ENCODE results near the gene GRIK4. TPM values are rescaled to one million over a fixed set of nuclear protein-coding genes. Genes with fewer than 3 reads are reported as not detected.
"Not testable (repeated sequence)": the region's sequence is repeated elsewhere in the genome, so short reads cannot be mapped to it uniquely, and the experiment has no call there.

Gene GRIK4
- polyA plus RNA-seq, 3 donors, result under 0.01 to 0.15 (median 0.01) TPM

GRCh38 chr11:120563703-120564572 lies 52.4 kb downstream of the GRIK4 start:
- no peak overlapping the region for H3K27ac ChIP-seq (ENCODE audit: low read depth, low read length)
- 12 to 26% (median 24%) methylated on average over 52 to 53 of the region's 53 CpGs for WGBS, 3 donors

GRCh38 chr11:120564573-120565311 lies 53.2 kb downstream of the GRIK4 start:
- WGBS, 3 donors, result 2 to 3% (median 2%) methylated on average over 64 to 75 of the region's 75 CpGs
- H3K27ac ChIP-seq (ENCODE audit: low read depth, low read length), result no peak overlapping the region

GRCh38 chr11:120565466-120566155 lies 54.1 kb downstream of the GRIK4 start:
- no peak overlapping the region for H3K27ac ChIP-seq (ENCODE audit: low read depth, low read length)
- 88 to 93% (median 88%) methylated on average over 14 of the region's 14 CpGs for WGBS, 3 donors

GRCh38 chr11:120566176-120566575 lies 54.6 kb downstream of the GRIK4 start:
- 62 to 81% (median 70%) methylated on average over 5 of the region's 5 CpGs for WGBS, 3 donors
- no peak overlapping the region for H3K27ac ChIP-seq (ENCODE audit: low read depth, low read length)

GRCh38 chr11:120568572-120569307 lies 57.2 kb downstream of the GRIK4 start:
- H3K27ac ChIP-seq (ENCODE audit: low read depth, low read length), result no peak overlapping the region
- WGBS, 3 donors, result 79 to 88% (median 82%) methylated on average over 8 of the region's 8 CpGs

GRCh38 chr11:120569861-120570260 lies 58.3 kb downstream of the GRIK4 start:
- 60 to 81% (median 75%) methylated on average over 7 of the region's 7 CpGs for WGBS, 3 donors
- H3K27ac ChIP-seq (ENCODE audit: low read depth, low read length), result no peak overlapping the region

- 40 to 65% (median 60%) methylated on average over 1 of the region's 1 CpG for WGBS, 3 donors
- H3K27ac ChIP-seq (ENCODE audit: low read depth, low read length), result no peak overlapping the region
Observed at GRCh38 chr11:120571476-120571875, 59.9 kb downstream of the GRIK4 start.

- WGBS, 3 donors, result 86 to 93% (median 91%) methylated on average over 10 of the region's 10 CpGs
Observed at GRCh38 chr11:120573756-120574354, 62.3 kb downstream of the GRIK4 start.

GRCh38 chr11:120574876-120575275 lies 63.3 kb downstream of the GRIK4 start:
- H3K27ac ChIP-seq (ENCODE audit: low read depth, low read length), result no peak overlapping the region
- 77 to 90% (median 79%) methylated on average over 8 of the region's 8 CpGs for WGBS, 3 donors

More at GRCh38 chr11:120573756-120574354, 62.3 kb downstream of the GRIK4 start:
- H3K27ac ChIP-seq (ENCODE audit: low read depth, low read length), result no peak overlapping the region

- H3K27ac ChIP-seq (ENCODE audit: low read depth, low read length), result no peak overlapping the region
- WGBS, 3 donors, result 78 to 79% (median 79%) methylated on average over 9 of the region's 9 CpGs
Observed at GRCh38 chr11:120575461-120575860, 63.9 kb downstream of the GRIK4 start.

GRCh38 chr11:120576606-120577005 lies 65.1 kb downstream of the GRIK4 start:
- WGBS, 3 donors, result 83 to 89% (median 87%) methylated on average over 7 of the region's 7 CpGs
- H3K27ac ChIP-seq (ENCODE audit: low read depth, low read length), result no peak overlapping the region

- WGBS, 3 donors, result 50 to 95% (median 89%) methylated on average over 2 of the region's 2 CpGs
- H3K27ac ChIP-seq (ENCODE audit: low read depth, low read length), result no peak overlapping the region
Observed at GRCh38 chr11:120577041-120577440, 65.5 kb downstream of the GRIK4 start.

- WGBS, 3 donors, result 63 to 78% (median 65%) methylated on average over 7 of the region's 7 CpGs
- no peak overlapping the region for H3K27ac ChIP-seq (ENCODE audit: low read depth, low read length)
Observed at GRCh38 chr11:120577624-120578363, 66.2 kb downstream of the GRIK4 start.

- WGBS, 3 donors, result 64 to 83% (median 70%) methylated on average over 14 of the region's 14 CpGs
- H3K27ac ChIP-seq (ENCODE audit: low read depth, low read length), result no peak overlapping the region
Observed at GRCh38 chr11:120578596-120579154, 67.1 kb downstream of the GRIK4 start.

GRCh38 chr11:120579611-120580031 lies 68.1 kb downstream of the GRIK4 start:
- H3K27ac ChIP-seq (ENCODE audit: low read depth, low read length), result no peak overlapping the region
- 64 to 70% (median 68%) methylated on average over 7 of the region's 7 CpGs for whole genome bisulfite sequencing, 3 donors

- WGBS, 3 donors, result 35 to 73% (median 54%) methylated on average over 4 of the region's 4 CpGs
- no peak overlapping the region for H3K27ac ChIP-seq (ENCODE audit: low read depth, low read length)
Observed at GRCh38 chr11:120581313-120581712, 69.8 kb downstream of the GRIK4 start.

GRCh38 chr11:120582535-120582934 lies 71.0 kb downstream of the GRIK4 start:
- H3K27ac ChIP-seq (ENCODE audit: low read depth, low read length), result not testable (repeated sequence)
- WGBS, 3 donors, result 96 to 98% (median 96%) methylated on average over 3 of the region's 3 CpGs
